Measurements from ENCODE around the gene MALT1.

GRCh38 chr18:58802959-58803358, 131.7 kb downstream of the MALT1 start:
- TF ChIP-seq CTCF (IDR thresholded peaks at IDR 0.05) (no peak), POLR2AphosphoS5 (IDR thresholded peaks at IDR 0.05) (no peak)

Measured in sigmoid colon (tissue), 4 donors.